Retinal pigment epithelial cell (primary cell): ENCODE results near the gene ASIC5.
A peak's percentile ranks its signal among the peaks of the same experiment; 100 is the strongest.

Experiments used
- DNase-seq: peaks from one replicate; pipeline ENCODE4 v3.0.0-alpha.2; 2010; ENCODE audit warnings: low read depth
- H3K4me3 ChIP-seq: 2 replicates; pipeline ENCODE4 v1.5.1; 2011; ENCODE audit warnings: mild to moderate bottlenecking, low read length, control low read depth, moderate library complexity
- CTCF ChIP-seq: conservative IDR thresholded peaks from 2 replicates; pipeline ENCODE4 v1.5.1; 2011; ENCODE audit warnings: low read depth, low read length, control low read depth, inconsistent platforms

Gene ASIC5

DNA sequence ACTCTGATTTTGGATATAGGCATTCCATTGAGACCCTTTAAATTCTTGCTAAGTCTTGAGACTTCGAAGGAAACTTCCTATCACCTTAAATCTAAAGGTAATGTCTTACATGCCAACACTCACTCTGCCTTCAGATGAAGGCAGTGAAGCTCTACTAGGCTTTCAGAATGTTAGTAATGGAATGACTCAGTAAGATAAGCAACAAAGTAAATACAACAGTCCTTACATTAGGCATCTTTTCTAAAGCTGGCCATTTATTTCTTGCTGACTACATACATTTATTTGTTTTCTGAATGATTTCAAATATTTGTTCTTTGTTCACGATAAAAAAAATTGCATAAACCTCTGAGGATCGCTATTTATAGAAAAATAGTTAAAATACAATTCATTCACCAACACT lies 43.5 kb downstream of the ASIC5 start:
- no peak for DNase-seq
- H3K4me3 ChIP-seq: no peak overlapping the region
- TF ChIP-seq CTCF: no peak

DNA sequence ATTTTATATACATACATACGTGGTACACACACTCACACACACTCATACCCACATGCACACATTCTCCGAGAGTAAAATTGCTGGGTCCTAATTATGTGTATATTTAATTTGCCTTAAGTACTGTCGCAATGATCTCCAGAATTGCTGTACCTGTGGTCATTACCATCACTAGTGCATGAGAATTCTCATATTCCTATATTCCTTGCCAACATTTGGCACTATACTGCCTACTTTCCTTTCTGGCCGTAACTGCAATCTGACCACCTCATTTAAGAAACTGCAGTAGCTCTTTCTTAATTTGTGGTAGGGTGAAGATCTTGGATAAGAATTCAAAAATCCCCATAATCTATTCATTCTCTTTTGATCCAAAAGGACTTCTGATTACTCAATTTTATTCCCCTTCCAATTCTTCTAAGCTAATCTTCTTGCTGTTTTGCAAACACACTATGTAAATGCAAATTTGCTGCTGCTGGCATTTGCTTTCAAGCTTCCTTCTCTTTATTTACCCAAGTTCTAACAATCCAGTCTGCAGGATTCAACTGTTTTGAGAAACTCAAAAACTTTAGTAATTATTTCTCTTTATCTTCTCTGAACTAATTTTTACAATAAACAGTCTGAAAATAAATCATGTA lies 45.1 kb downstream of the ASIC5 start:
- no peak for DNase-seq
- H3K4me3 ChIP-seq: no peak overlapping the region
- TF ChIP-seq CTCF: no peak

DNA sequence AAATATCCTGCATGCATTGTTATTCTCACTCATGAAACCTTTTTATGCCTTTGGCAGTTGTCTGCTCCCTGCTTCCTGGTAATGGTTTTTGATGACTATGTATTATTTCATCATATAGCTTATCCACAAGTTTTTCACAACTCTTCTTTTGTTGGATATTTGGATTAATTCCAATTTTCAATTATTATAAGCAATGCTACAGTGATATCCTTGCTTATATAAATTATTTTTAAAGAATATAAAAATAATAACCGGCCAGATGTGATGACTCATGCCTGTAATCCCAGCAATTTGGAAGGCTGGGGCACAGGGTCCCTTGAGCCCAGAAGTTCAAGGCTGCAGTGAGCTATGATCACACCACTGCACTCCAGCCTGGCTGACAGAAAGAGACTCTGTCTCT lies 47.0 kb downstream of the ASIC5 start:
- DNase-seq: no peak
- TF ChIP-seq CTCF: no peak
- H3K4me3 ChIP-seq: no peak overlapping the region

GRCh38 chr4:155818639-155819038 lies 47.4 kb downstream of the ASIC5 start:
- TF ChIP-seq CTCF: no peak
- DNase-seq: no peak
- H3K4me3 ChIP-seq: no peak overlapping the region

- H3K4me3 ChIP-seq: no peak overlapping the region
- no peak for DNase-seq
- TF ChIP-seq CTCF: no peak
Measured at GRCh38 chr4:155811083-155811482, 55.0 kb downstream of the ASIC5 start.

DNA sequence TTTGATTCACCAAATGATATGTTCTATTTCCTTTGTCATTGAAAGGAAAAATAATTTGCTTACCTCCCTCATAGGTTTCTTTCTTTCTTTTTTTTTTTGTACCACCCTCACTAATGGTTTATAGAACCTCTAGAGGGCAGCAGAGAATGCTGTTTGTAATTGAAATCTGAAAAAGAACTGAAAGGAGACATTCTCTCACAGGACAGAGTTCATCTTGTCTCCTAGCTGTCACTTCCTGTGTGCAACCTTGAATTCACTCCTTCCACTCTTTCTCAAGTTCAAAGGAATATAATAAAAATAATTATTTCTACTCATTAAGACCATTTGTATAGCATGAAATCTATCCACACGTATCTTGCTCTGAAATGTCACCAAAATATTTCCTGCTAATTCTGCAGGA lies 56.2 kb downstream of the ASIC5 start:
- no peak overlapping the region for H3K4me3 ChIP-seq
- DNase-seq: no peak
- TF ChIP-seq CTCF: peak; percentile 62

DNA sequence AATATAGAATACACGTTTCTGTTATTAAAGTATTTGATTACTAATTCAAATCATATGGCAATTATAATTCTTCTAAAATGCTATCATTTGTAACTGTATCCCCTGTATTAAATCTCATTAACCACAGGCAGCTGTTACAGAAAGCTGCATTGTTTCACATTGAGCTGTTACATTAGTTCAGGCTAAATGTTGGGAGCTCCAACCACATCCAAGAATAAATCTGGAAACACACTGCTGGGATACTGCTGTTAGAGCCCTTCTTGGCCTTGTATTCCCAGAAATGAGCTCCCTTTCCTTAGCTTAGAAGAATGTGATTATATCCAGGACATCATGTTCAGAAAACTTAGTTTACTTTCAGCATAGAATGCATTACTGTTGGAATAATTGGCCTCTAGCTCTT lies 59.1 kb downstream of the ASIC5 start:
- DNase-seq: no peak
- no peak for TF ChIP-seq CTCF
- no peak overlapping the region for H3K4me3 ChIP-seq
